HT-29 (cell line): ENCODE results near the gene HOXB6. TPM values are rescaled to one million over a fixed set of nuclear protein-coding genes. Genes with fewer than 3 reads are reported as not detected.

Experiments used
- DNase-seq: peaks from one replicate; pipeline ENCODE4 v3.0.0-alpha.2; 2015; ENCODE audit warnings: low spot score
- total RNA-seq: library from RNA; depleted of rRNA; stranded (reverse); fragments of >200 nt; shearing (Covaris generic); gene quantifications from 2 replicates; pipeline ENCODE4 v1.2.3, GENCODE V29; 2014

HOXB6 gene
- total RNA-seq, 1 experiment from 2014 or later: 160 TPM

DNA sequence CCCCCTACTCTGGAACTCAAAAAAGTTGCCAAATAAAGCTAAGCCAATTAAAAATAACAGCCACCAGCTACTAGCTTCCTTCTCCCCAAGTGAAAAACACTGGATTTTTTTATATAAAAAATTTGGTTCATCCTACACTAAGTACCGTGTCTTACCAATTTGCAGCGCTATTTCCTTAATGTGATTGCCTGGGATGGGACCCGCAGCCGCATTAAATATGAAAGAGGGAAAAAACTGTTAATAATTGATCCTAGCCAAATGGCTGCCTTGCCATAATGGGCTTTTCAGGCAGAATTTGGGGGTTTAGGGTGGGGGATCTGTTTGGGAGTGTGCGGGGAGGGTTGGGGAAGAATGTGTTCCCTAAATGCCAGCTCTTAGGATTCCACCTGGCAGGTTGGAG lies 19.3 kb upstream of the HOXB6 start:
- no peak for DNase-seq

DNA sequence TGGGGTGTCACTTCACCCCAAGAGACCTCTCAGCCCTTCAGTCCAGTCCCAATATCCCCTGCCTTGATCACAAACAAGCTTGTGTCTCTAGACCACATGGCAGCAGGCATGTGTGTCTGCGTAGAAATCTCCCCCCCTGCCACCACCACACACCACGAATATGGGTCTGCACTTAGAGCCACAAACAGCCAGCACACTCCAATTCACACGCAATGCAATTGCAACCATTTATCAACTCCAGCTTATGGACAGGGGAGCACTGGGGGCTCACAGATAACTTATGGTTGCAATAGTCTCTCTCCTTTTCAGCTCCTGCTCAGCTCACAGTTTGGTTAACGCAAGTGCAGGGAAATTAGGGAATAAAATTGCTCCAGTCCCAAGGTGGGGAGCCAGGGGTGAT lies 18.8 kb upstream of the HOXB6 start:
- no peak for DNase-seq

DNA sequence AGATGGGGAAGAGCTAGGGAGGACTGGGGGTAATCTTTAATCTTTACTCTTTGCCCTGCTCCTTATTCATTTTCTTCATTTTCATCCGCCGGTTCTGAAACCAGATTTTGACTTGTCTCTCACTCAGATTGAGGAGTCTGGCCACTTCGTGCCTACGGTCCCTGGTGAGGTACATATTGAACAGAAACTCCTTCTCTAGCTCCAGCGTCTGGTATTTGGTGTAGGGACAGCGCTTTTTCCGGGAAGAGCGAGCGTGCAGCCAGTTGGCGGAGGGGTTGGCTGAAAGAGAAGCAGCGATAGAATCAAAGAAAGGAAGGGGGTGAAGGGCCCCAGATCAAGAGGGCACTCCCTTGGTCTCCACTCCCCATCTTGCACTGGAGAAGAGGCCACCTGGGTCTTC lies 18.1 kb upstream of the HOXB6 start:
- no peak for DNase-seq

DNA sequence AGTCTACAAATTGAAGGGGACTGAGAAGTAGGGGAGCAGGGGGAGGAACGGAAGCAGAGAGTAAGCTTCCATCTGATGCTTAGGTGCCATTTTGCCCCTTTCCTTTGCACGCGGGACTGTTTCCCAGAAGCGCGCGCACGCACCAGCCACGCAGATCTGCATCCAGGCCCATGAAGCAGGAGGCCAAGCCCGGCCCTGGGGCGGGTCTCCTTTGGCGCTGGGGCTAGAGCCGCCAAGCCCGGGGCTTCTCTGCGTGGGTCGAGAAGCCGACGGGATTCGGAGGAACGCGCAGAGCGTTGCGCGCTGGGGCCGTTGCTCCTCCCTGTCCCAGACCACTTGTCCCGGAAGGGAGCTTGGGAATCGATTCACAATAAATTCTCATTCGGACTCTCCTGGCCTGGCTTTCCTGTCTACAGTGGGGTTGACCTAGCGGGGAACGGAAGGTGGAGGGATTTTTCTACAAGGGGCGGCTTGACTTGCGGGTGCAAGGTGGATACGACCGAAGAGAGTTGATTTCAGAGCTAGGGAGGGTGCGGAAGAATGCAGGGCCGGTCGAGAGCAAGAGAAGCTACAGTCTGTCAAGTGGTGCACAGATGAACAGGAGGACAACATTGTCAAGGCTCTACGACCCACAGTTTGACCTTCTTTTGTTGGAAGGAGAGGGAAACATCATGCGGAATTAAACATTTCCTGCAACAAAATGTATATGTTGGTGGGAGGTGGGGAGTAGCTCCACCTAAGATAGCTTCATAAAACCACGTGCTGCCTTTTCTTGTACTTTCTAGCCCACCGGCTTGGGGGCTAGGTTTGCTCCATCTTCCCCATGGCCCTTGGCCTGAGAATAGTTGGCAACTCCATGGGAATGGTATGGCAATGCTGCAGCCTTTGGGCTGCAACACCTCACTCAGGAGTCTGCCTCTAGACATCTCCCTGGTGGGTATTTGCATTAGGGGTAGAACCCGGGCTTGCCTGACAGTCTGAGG lies 16.9 kb upstream of the HOXB6 start:
- DNase-seq: no peak

DNA sequence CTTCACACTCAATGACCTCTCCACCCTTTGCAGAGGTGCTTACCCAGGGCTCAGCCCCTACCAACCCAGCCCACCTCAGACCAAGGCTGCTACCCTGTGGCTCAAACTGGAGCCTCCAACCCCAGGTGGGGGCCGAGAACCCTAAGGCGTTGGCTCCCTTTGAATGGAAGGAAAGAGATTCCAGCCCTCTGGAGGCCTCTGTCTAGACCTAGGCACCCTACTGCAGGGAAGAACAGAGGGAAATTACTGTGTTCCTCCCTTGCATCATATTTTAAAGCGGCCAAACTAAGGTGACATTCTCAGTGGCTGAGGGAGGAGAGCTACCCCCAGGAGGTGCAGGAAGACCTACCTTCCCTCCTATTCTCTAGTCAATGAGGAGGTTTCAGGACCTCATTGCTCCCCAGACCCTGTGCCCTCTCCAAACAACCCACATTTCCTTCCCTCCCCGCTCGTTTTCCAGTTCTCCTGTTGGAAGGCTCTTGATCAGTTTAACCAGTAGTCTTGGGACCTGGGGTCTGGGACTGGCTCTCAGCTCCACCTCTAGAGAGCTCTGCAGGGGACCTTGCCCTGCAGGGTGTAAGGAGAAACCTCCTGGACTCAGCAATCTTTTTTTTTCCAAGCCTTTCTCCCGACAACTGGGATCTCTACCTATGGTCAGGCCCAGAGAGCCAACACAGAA lies 15.8 kb upstream of the HOXB6 start:
- DNase-seq: peak; percentile 80

DNA sequence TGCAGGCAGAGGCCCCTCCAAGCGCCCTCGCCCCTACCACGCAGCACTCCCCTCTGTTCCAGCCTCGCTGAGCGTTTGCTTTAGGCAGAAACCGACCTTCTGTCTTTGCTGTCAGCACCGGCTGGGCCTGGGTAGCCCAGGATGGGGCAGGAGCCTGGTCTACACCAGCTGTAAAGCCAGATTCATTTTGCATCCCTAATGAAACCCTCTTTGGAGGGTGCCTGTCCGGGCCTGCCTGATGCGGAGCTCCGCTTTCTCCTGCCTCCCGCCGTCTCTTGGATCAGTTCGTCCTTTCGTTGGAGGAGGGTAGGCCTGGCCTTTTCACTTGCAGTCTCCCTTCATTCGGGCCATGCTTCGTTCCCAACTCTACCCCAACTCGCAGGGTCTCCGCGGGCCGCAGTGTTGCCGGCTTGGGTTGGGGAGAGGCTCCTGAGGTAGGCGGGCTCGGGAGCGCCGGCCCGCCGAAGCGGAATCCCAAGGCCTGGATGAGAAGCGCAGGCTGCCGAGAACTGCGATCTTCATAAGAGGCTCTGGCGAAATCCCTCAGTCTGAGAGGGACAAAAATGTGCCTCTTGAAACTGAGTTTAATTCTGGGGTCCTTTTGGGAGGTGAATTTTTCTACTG lies 15.2 kb upstream of the HOXB6 start:
- peak; percentile 74 for DNase-seq

DNA sequence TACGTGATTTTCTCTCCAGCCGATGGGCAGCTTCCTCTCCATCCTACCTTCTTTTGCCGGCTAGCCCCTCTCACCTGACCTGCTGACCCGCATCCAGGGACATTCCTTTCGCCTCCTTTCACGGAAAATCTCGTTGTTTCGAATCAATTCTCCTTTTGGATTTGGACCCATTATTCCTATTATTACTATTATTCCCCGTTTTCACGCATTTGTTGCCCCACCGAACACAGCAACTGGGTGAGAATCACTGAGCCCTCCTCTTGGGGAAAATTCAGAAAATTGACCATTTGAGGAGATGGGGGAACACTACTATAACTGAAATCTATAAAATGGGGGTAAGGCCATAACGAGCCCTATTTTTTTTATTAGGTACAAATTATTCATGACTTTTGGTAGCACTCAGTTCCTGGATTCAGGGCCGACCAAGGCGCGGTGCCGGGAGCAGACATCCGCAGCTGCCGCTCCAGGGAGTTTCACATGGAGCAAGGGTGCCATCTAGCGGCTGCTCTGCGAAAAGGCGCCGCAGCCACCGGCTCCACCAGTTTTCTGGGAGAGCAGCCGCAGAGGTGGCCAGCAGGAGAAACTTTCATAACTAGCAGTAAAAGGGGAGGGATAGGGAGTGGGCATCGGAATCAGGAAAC lies 13.6 kb upstream of the HOXB6 start:
- DNase-seq: no peak

DNA sequence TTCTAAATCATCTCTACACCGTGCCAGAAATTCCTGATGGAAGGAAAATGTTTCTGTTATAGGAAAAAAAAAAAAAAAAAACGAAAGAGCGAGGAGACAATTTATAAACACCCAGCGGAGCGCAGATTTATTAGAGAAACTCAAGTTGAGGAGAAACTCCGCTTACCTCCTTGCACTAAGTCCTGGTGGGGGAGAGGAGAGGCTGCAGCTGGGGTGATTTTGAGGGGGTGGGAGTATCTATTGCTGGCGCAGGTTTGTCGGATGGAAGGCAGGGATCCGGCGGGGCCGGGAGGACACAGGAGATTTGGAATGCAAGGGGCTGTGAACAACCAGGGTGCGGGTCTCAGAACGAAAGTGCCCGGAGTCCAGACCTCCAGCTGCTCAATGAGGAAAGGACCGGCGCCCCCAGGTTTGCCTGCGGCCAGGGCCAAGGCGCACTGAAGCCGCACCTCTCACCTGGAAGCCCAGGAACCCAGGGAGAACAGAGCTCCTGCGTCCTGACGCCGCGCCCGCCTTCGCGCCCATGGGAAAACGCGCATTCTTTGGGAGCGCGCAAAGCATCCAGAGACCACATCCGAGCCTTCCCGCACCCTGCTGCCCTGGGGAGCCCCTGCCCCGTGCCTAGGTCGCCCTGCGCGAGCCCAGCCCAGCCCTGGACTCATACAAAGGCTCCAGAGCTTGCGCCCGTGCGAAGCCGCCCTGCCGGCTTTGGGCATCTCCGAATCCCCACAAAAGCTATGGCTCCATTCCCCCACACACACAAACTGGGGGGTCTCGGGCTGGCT lies 12.9 kb upstream of the HOXB6 start:
- DNase-seq: peak; percentile 75

DNA sequence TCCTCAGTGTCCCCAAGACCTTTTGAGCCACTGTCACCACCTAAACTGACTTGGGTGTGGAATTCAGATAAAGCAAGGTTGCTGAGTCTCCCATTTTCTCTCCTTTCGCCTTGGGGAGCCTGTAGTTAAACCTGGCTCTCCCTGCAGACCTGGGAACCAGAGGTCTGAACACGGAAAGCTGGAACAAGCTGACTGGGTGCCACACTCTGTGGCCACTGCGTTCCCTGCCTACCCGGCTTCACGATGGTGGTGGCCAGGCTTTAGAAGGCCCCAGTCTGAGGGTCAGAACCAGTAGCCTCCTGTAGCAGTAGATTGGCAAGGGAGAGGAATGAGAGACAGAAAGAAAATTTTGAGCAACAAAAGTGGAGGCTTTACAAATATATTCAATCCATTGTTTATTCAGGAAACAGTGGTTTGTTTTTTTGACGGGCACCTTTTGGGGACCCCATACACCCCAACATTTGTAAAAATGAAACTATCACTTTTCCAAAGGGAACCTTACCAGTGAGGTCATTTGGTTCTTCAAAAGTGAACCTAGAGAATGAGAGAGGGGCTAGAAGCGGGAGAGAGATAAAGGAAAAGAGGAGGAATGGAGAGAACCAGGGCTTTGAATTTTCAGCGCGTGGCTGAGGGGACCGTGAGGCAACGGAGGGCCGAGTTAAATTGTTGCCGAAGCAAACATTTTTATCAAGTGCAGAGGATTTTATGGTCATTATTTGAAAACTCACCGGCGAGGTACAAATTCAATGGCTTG lies 12.1 kb upstream of the HOXB6 start:
- DNase-seq: peak; percentile 76

DNA sequence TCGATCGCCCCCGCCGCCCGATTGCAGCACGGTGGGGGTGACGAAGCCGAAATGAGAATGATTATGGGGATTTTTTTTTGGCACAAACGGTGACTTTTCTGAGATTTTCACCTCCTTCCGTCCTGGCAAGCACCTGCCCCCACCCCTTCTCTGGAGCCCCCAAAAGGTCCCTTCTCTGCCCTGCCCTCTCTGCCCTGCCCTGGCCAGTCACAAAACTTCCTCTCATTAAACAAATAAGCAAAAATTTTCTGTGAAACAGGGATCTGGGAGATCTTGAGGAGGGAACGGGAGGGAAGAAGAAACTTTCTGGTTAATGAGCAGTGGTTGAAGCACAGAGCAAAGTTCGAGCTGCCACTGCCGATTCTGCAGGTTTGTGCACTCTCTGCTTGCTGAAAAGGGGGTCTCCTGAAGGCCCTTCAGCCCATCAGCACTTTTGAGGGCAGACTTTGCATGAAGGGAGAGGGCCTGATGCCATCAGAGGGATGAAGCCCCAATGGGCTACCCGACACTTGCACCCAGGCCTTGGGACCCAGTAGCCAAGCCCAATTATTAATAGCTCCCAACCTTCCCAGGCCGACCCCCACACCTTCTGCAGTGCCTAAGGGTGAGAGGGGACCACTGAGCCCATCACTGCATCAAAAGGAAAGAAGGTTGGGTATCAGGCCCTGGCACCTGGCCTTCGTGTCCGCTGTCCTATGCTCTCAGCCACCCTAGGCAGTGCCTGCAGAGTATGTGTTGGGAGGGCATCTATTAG lies 11.4 kb upstream of the HOXB6 start:
- peak; percentile 72 for DNase-seq

DNA sequence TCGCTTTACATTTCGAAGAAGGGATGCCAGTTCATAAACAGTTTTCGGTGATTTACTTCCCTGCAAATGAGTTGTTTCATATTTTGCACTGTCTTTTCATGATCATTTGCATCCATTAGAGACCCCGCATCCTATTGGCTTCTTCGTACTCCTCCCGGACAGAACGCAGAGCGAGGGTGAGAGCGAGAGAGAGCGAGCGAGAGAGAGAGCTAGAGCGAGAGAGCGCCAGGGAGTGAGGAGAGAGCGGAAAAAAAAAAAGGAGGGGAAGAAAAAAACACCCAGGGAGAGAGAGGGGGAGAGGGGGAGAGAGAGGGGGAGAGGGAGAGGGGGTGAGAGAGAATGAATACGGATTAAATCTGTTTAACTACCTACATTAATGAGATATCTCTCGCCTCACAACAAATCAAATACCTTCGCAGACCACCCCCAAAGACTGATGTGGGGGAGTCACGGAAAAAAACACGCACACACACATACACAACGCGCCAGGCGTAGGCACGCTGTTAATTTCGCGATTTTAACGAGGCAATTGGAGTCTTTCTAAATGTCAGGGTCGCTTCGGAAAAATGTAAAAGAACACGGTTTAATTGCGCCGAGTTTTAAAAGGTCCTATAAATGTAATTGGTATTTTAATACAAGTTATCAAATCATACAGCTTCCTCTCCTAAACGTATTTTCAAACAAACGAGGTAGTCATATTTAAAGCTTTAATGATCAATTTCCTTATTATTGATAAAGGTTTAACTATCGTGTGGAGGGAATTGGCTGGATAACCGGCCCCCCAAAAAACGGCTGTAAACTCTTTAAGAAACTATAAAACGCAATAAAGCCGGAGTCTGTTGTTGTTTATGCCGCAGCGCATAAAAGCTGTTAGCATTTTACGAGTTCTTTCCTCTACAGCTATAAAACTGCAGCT lies 10.5 kb upstream of the HOXB6 start, which contains the start of gene HOXB8:
Gene HOXB8 (minus strand): TSS at position 246 of the 916 bp plus-strand sequence. CDS start 588 bp downstream, outside the sequence.
- peak; percentile 82 for DNase-seq

DNA sequence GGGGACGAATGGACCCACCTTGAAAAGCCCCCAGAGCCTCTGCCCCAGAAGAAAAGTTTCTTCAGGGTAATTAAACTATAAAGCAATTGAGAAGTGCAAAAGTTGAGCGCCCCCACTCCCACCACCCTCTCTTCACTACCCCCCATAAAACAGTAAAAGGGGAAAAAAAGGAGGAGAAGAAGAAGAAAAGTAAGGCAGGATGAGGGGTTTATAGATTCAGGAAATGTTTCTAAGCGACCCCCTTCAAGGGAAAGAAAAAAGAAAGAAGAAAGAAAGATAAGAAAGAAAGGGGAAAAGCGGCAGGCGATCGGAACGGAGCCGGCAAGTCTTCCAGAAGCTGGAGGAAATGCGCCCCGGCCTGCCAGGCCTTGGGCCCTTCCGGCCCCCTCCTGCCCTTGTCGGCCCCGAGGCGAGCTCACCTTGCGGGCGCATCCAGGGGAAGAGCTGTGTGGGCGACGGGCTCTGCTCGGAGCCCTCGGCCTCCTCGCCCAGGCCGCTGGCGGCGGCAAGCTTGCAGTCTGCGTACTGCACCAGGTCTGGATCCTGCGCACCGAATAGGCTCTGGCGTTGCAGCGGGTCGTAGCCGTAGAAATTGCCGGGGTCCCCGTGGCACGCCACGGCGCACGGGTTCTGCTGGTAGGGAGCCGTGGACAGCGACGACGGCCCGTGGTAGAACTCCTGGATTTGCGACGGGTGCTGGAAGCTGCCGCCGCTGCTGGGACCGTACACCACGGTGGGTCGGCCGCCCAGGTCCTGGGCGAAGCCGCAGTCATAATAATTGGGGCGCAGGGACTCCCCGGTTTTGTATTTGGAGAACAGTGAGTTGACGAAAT lies 9.3 kb upstream of the HOXB6 start:
- no peak for DNase-seq

DNA sequence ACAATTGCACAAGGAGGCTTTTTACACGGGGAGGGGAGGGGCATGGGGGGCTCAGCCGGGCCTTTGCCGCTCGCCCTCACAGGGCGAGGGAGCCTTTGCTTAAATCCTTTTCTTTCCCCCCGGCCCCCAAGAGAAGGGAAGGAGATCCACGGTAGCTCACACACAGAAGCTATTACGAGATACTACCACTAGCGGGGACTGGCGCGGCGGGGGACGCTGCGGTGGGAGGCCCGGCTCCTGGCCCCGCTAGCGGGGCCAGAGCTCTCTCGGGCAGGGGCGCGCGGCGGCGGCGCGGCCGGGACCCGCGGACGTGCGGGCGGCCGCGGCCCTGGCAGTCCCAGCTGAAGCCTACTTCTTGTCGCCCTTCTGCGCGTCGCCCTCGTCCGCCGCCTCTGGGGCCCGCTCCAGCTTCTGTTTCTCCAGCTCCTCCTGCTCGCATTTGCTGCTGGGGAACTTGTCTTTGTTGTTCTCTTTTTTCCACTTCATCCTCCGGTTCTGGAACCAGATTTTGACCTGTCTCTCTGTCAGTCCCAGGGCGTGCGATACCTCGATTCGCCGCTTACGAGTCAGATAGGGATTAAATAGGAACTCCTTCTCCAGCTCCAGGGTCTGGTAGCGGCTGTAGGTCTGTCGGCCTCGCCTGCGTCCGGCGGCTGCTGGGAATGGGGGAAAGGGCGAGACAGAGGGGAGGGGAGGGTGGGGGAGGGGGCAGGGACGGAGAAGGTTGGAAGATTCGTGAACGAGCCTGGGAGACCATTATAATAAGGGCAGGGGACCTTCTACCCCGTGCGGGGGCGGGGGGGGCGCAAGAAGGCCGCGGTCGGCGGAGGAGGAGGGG lies 8.3 kb upstream of the HOXB6 start:
- DNase-seq: peak; percentile 78

DNA sequence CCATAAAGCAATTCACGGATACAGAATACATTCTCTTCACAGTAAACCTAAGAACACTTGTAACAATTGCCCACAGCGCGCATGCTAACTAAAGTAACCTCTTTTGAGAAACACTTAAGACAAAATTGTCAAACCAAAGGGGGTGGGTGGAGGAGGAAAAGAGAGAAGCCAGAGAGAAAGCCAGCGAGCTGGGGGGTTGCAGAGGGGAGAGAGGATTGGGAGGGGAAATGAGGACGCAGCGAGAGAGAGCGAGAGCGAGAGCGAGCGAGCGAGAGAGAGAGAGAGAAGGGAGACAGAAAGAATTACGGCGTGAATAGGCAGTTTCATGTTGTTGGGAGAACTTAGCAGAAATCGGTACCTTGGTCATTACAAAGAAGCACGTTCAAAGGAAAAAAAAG lies 7.7 kb upstream of the HOXB6 start:
- DNase-seq: no peak

DNA sequence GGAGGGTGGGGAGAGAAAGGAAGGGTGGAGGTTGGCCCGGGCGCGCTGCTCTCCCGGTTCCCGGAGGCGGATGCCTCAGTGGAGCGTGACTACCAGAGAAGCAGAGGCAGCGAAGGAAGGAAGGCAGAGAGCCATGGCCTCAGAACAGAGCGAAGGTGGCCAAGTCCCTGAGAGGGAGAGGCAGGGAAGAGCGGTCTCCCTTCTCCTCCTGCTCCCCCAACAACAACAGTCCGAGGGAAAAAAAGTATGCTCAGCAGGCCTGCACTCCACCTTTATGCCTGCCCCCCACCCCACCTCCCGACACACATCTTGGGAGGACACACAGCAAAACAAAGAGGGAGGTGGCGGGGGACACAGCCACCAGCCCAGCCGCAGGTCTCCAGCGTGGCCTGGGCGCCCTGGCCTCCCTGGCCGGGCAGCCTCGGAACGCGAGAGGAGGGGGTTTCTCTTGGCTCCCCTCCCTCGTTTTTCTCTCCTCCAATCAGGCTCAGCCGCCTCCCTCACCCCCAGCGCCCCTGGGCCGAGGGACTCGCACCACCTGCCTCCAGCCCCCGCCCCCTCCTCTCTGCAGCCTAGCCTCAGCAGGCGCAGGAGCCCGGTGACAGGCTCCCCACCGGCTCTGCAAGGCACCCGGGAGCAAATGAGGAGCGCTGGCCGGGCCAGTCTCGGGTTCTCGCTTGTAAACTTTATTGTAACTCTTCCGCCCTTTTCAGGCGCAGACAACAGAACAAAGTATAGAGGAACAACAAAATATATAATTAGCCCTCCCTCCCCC lies 7.1 kb upstream of the HOXB6 start:
- DNase-seq: peak; percentile 71

DNA sequence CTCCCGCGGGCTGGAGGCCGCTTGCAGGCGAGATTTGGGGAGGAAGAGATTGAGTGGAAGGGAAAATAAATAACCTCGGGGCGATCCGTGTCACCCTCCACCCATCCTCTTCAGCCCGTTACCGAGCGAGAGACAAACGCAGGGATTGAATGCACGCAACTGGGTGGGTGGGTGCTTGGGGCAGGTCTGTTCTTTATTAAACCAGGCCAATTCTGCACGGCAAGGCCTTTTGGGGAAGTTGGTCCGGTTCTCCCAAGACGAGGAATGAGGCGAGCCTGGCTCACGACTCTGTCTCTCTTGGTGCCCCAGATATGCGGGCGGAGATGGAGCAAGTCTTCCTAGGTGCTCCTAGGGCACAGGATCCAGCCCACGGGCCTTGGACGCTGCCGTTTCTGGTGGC lies 6.4 kb upstream of the HOXB6 start:
- DNase-seq: peak; percentile 65
